Measurements from ENCODE around the gene S100A3. TPM values are rescaled to one million over a fixed set of nuclear protein-coding genes. Genes with fewer than 3 reads are reported as not detected.

S100A3 gene
- total RNA-seq, 1 donor: 4.3 TPM

DNA sequence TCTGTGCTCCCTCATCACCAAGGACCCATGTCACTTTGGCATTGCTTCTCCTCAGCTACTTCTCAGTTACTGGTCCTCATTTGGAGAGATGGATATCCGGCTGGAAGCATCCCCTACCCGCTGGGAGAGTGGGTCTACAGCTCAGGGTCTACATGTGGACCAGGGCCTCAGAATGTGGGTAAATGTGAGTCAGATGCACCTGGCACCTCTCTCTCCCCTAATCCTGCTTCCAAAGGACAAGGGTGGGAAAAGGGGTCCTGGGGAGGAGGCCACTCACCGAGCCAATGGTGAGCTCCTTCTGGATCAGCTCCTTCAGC lies 14.2 kb downstream of the S100A3 start:
- no peak for DNase-seq (ENCODE audit: low read depth)
- TF ChIP-seq, protein P1, sequence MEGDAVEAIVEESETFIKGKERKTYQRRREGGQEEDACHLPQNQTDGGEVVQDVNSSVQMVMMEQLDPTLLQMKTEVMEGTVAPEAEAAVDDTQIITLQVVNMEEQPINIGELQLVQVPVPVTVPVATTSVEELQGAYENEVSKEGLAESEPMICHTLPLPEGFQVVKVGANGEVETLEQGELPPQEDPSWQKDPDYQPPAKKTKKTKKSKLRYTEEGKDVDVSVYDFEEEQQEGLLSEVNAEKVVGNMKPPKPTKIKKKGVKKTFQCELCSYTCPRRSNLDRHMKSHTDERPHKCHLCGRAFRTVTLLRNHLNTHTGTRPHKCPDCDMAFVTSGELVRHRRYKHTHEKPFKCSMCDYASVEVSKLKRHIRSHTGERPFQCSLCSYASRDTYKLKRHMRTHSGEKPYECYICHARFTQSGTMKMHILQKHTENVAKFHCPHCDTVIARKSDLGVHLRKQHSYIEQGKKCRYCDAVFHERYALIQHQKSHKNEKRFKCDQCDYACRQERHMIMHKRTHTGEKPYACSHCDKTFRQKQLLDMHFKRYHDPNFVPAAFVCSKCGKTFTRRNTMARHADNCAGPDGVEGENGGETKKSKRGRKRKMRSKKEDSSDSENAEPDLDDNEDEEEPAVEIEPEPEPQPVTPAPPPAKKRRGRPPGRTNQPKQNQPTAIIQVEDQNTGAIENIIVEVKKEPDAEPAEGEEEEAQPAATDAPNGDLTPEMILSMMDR (IDR thresholded peaks at IDR 0.05; ENCODE audit: insufficient read depth, low read length): no peak
- H3K4me3 ChIP-seq (ENCODE audit: low read depth, low read length): peak overlapping the region; percentile 100

DNA sequence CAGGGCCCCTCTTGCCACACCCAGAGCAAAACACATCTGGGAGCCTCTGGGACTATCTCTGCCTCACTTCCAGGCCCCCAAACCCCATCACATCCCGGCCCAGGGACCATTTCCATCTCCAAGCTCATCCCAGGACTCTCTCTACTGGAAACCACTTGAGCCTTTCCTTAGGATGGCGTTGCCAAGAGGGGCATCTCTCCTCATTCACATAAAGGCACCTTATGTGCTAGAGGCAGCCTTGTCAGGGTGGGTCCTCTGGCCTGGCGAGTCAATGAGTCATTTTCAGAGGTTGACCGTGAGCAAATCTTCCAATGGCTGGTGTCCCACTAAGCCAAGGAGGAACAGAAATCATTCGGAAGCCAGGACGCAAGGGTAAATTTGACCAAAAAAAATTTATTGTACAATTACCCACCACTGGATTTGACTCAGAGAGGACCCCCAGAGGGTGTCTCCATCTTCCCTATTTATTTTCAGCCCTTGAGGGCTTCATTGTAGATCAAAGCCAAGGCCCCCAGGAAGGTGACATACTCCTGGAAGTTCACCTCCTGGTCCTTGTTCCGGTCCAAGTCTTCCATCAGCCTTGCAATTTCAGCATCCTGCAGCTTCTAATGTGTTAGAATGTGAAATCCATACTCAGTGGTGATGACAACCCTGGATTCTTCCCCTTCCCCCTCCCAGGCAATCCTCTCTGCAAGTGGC lies 14.7 kb downstream of the S100A3 start:
- TF ChIP-seq, protein P1 (IDR thresholded peaks at IDR 0.05; ENCODE audit: insufficient read depth, low read length): no peak
- peak; percentile 58 for DNase-seq (ENCODE audit: low read depth)
- H3K4me3 ChIP-seq (ENCODE audit: low read depth, low read length): peak overlapping the region; percentile 100

DNA sequence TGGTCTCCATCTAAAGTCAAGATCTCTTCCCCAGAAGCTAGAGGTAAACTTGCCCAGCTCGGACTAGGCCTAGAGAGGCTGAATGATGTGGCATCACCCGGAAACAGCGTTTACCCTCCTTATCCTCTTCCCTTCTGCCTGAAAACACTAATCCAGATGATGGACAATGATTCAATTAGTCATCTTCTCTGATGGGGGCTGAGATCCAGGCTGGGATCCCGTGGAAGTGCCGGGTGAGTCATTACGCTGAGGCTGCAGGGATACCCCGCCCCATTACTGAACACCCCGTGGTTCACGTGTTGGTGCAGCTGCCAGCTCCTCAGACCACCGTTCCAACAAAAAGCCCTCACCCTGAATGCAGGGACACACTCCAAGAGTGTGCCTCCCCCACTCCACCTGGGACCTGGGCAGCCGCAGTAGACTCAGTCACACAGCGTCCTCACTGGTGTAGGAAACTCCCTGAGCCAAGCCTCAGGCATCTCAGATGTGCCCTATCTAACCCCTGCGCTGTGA lies 15.3 kb downstream of the S100A3 start:
- TF ChIP-seq, protein P1 (IDR thresholded peaks at IDR 0.05; ENCODE audit: insufficient read depth, low read length): no peak
- peak; percentile 87 for DNase-seq (ENCODE audit: low read depth)
- peak overlapping the region; percentile 100 for H3K4me3 ChIP-seq (ENCODE audit: low read depth, low read length)

DNA sequence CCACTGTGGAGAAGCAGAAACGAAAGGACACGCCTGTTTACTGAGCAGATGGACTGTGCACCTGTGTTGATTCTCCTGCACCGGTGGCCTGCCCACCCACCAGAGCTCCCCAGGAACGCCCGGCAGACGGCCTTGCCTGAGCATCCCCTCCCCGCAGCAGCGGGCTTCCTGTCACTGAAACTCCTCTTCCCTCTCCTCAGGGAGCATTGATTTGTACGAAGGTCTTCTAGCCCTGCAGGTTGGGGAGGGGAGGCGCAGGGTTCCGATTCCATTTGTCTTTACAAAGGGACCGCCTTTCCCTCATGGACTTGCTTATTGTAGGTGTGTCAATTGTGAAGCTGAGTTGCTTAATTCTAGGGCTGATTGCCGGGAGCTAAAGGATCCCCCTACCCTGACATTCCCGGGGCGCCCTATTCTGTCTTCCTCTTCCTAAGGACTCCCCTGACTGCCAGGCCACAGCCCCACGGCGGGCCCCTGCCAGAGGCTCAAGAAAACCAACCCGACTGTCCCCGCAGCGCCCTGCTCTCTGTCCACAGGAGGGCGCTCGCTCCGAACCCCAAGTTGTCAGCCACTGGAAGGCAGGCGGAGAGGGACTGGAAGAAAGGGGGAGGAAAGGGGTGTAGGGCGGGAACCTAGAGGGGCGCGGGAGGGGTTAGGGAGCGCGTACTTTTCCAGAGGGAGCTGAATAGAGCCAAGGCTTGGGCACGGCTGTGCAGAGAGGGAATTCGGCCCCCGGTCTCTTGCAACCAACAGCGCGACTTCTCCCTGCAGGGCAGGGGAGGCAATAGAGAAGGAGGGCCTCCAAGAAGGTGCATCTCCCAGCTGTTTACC lies 16.1 kb downstream of the S100A3 start:
- peak overlapping the region; percentile 100 for H3K4me3 ChIP-seq (ENCODE audit: low read depth, low read length)
- peak; percentile 88 for DNase-seq (ENCODE audit: low read depth)
- TF ChIP-seq, protein P1 (IDR thresholded peaks at IDR 0.05; ENCODE audit: insufficient read depth, low read length): peak; percentile 93

DNA sequence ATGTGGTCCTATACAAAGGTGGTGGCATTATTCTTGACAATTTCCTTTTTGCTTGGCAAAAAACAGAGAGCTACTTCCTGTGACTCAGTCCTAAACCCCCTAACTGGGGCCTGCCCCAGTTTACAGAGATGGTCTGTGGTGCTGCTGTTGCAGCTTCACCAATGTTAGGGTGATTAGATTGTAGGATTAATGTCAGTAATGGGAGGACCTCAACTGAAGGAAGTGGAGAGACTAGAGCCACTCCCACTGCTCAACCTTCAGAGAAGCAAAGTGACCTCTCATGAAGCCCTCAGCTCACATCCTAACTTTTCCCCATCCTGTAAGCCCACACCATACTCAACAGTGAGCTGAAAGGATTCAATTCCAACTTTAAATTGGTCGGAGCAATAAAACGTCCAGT lies 16.9 kb downstream of the S100A3 start:
- TF ChIP-seq, protein P1 (IDR thresholded peaks at IDR 0.05; ENCODE audit: insufficient read depth, low read length): no peak

DNA sequence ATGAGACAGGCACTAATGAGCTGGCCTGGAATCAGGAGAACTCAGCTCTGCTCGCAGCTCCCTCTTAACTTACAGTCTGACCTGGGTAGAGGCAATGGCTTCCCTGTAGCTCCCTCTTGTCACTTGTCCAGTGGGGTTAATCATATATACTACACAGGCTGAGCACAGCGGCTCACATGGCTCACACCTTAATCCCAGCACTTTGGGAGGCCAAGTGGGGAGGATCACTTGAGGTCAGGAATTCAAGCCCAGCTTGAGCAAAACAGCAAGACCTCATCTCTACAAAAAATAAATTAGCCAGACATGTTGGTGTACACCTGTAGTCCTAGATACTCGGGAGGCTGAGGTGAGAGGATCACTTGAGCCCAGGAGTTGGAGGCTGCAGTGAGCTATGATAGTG lies 17.4 kb downstream of the S100A3 start:
- TF ChIP-seq, protein P1 (IDR thresholded peaks at IDR 0.05; ENCODE audit: insufficient read depth, low read length): no peak
- DNase-seq (ENCODE audit: low read depth): no peak
- H3K4me3 ChIP-seq (ENCODE audit: low read depth, low read length): no peak overlapping the region

More for the DNA sequence above, 16.9 kb downstream of the S100A3 start:
- no peak overlapping the region for H3K4me3 ChIP-seq (ENCODE audit: low read depth, low read length)
- DNase-seq (ENCODE audit: low read depth): no peak

Measured in fibroblast of the aortic adventitia (primary cell).